HEK293T (cell line): Measurements from ENCODE around the gene FBLN7.
"Not testable (repeated sequence)": the region's sequence is repeated elsewhere in the genome, so short reads cannot be mapped to it uniquely, and the experiment has no call there.

Source experiments
- CTCF ChIA-PET: fragments of 350-600 bp; formaldehyde crosslinking; extraction: SDS; loops from one replicate; lab custom pipeline; 2021; ENCODE audit warnings: antibody characterized with exemption, inconsistent platforms; lab: Yijun Ruan, JAX
- POLR2A ChIA-PET: fragments of 350-600 bp; formaldehyde crosslinking; extraction: SDS; loops from one replicate; lab custom pipeline; 2020; ENCODE audit warnings: antibody characterized with exemption, inconsistent platforms; lab: Yijun Ruan, JAX
- DNase-seq: peaks from one replicate; pipeline ENCODE4 v3.0.0; 2012; ENCODE audit warnings: mixed read lengths; ENCODE audit errors: extremely low spot score
- ARNT ChIP-seq: fragments of 450-650 bp; IDR thresholded peaks from 2 replicates; pipeline ENCODE4 v1.6.1; 2017; ENCODE audit warnings: mild to moderate bottlenecking
- BHLHE40 ChIP-seq: fragments of 450-650 bp; IDR thresholded peaks from 2 replicates; pipeline ENCODE4 v1.6.1; 2016; ENCODE audit warnings: mild to moderate bottlenecking, moderate library complexity, borderline replicate concordance
- CTBP1 ChIP-seq: fragments of 450-650 bp; IDR thresholded peaks from 2 replicates; pipeline ENCODE4 v1.6.1; 2016; ENCODE audit warnings: borderline replicate concordance
- ELF4 ChIP-seq: fragments of 450-650 bp; IDR thresholded peaks from 2 replicates; pipeline ENCODE4 v1.6.1; 2017; ENCODE audit warnings: antibody characterized with exemption
- FOXA1 ChIP-seq: fragments of 450-650 bp; IDR thresholded peaks from 2 replicates; pipeline ENCODE4 v1.6.1; 2016; ENCODE audit warnings: mild to moderate bottlenecking
- FOXK2 ChIP-seq: fragments of 450-650 bp; IDR thresholded peaks from 2 replicates; pipeline ENCODE4 v1.6.1; 2016; ENCODE audit warnings: mild to moderate bottlenecking
- FOXM1 ChIP-seq: fragments of 450-650 bp; IDR thresholded peaks from 2 replicates; pipeline ENCODE4 v1.6.1; 2017; ENCODE audit warnings: mild to moderate bottlenecking, borderline replicate concordance
- HDGF ChIP-seq: fragments of 450-650 bp; IDR thresholded peaks from 2 replicates; pipeline ENCODE4 v1.6.1; 2017; ENCODE audit warnings: antibody characterized with exemption, borderline replicate concordance
- L3MBTL2 ChIP-seq: fragments of 450-650 bp; conservative IDR thresholded peaks from 2 replicates; pipeline ENCODE4 v1.6.1; 2016; ENCODE audit warnings: mild to moderate bottlenecking
- LEF1 ChIP-seq: fragments of 450-650 bp; IDR thresholded peaks from 2 replicates; pipeline ENCODE4 v1.6.1; 2017; ENCODE audit warnings: mild to moderate bottlenecking, borderline replicate concordance
- NFRKB ChIP-seq: fragments of 450-650 bp; IDR thresholded peaks from 2 replicates; pipeline ENCODE4 v1.6.1; 2016; ENCODE audit warnings: mild to moderate bottlenecking, moderate library complexity
- PKNOX1 ChIP-seq: fragments of 450-650 bp; IDR thresholded peaks from 2 replicates; pipeline ENCODE4 v1.6.1; 2016
- SP1 ChIP-seq: fragments of 450-650 bp; IDR thresholded peaks from 2 replicates; pipeline ENCODE4 v1.6.1; 2017
- SUZ12 ChIP-seq: fragments of 450-650 bp; IDR thresholded peaks from 2 replicates; pipeline ENCODE4 v1.6.1; 2016; ENCODE audit warnings: mild to moderate bottlenecking
- TARDBP ChIP-seq: fragments of 450-650 bp; IDR thresholded peaks from 2 replicates; pipeline ENCODE4 v1.6.1; 2016
- ZNF384 ChIP-seq: fragments of 450-650 bp; IDR thresholded peaks from 2 replicates; pipeline ENCODE4 v1.6.1; 2016

Gene FBLN7

DNA sequence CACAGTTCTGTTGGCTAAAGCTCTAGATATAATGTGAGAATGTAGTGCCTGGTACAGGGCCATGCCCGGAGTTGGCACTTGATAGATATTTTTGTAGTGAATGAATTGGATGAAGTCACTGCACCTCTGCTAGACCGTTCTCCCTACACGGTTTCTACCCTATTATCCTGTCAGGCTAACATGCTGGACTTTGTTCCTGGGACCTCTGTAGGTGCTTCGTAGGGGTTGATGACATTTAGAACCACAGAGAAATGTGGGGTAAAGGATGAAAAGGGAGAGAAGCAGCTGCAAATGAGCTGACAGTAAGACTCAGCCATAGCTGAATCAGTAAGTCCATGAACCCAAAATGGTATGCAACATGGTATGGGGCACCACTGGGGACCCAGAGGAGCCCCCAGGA is 4.1 kb upstream of the FBLN7 start:
- CTCF ChIA-PET, result no interaction called here
- no peak for DNase-seq
- TF ChIP-seq LEF1 (no peak), FOXA1 (no peak), FOXM1 (no peak), SP1 (no peak), SUZ12 (no peak), ZNF384 (no peak), HDGF (no peak), NFRKB (no peak), BHLHE40 (no peak), PKNOX1 (no peak), ARNT (no peak)
- POLR2A ChIA-PET, result no interaction called here

DNA sequence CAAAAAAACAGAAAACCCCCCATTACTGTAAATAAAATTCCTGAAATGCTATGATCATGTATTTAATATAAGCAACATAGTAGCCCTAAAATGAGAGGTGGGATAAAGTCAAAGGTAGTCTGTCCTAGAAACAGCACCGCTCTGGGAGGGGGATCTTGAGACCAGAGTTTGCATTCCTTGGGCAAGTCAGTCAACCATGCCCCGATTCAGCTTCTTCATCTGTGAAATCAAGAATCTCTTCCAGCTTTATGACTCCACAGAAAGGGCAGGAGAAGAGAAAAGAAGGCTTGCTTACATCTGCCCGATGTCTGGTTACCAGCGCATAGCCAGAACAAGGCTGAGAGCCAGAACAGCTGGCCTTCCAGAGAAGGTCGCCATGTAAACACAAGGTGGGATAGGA is 2.1 kb upstream of the FBLN7 start:
- no peak for TF ChIP-seq FOXA1
- no peak for TF ChIP-seq TARDBP
- ChIA-PET CTCF (no interaction called here), POLR2A (no interaction called here)
- DNase-seq, result no peak

DNA sequence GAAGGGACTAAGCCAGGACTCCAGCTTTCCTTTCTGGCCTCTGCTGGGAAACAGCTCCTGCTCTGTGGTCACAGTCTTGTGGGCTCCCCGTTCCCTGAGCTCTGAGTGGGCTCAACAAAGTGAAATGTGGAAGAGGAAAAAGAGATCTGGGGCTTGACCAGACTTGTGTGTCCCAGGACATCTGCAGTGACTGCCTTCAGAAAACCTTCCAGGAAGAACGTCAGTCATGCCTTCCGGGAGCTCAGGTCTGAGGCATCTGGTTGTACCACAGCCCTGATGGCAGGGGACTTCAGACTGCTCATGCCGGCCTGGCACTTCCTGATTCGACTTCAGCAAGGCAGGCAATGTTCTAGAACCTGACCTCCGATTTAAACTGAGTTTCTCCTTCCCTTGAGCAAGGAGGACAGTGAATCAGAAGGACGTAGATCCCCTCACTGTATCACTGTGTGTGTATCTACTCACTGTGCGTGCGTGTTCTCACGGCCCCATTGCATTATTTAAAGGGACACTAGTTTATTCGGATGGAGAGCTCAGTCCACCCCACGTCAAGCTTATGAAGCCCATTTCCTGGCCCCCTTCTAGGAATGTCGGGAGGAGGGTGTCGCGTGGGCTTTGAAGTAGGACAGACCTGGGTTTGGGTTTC is 548 bp upstream of the FBLN7 start:
- ChIA-PET CTCF (no interaction called here), POLR2A (interaction anchor here (1.2 to 1.9 kb wide), 3 partner anchors 10 to 117 kb away, joined by 3 to 5 read pairs (median 4); partner anchors contain the start of gene ZC3H8)
- DNase-seq, result no peak

GRCh38 chr2:112139033-112139614 is 939 bp downstream of the FBLN7 start:
- DNase-seq, CTCF ChIA-PET: not testable (repeated sequence)
- POLR2A ChIA-PET, result interaction anchor here (1.9 kb wide), 1 partner anchor 116 kb away, joined by 5 read pairs; the partner anchor contains the start of gene ZC3H8

More for the DNA sequence above, 548 bp upstream of the FBLN7 start:
- TF ChIP-seq LEF1, result no peak
- TF ChIP-seq SP1, result no peak
- no peak for TF ChIP-seq NFRKB
- no peak for TF ChIP-seq PKNOX1
- TF ChIP-seq ELF4, result no peak
- TF ChIP-seq ZNF384, result no peak
- no peak for TF ChIP-seq L3MBTL2
- TF ChIP-seq FOXM1, result no peak
- TF ChIP-seq FOXA1, result no peak
- no peak for TF ChIP-seq BHLHE40
- no peak for TF ChIP-seq ARNT
- TF ChIP-seq SUZ12, result no peak
- no peak for TF ChIP-seq FOXK2
- TF ChIP-seq CTBP1, result no peak
- no peak for TF ChIP-seq TARDBP

GRCh38 chr2:112139661-112140204 is 1.5 kb downstream of the FBLN7 start:
- POLR2A ChIA-PET, DNase-seq, CTCF ChIA-PET: not testable (repeated sequence)

GRCh38 chr2:112140205-112140802 is 2.1 kb downstream of the FBLN7 start:
- TF ChIP-seq SP1 (no peak), ZNF384 (no peak), SUZ12 (no peak), ELF4 (no peak), LEF1 (no peak), FOXK2 (no peak), NFRKB (no peak), CTBP1 (no peak), L3MBTL2 (no peak), FOXA1 (no peak), ARNT (no peak), BHLHE40 (no peak), FOXM1 (no peak), HDGF (no peak)
- ChIA-PET POLR2A (no interaction called here), CTCF (no interaction called here)
- DNase-seq, result no peak

DNA sequence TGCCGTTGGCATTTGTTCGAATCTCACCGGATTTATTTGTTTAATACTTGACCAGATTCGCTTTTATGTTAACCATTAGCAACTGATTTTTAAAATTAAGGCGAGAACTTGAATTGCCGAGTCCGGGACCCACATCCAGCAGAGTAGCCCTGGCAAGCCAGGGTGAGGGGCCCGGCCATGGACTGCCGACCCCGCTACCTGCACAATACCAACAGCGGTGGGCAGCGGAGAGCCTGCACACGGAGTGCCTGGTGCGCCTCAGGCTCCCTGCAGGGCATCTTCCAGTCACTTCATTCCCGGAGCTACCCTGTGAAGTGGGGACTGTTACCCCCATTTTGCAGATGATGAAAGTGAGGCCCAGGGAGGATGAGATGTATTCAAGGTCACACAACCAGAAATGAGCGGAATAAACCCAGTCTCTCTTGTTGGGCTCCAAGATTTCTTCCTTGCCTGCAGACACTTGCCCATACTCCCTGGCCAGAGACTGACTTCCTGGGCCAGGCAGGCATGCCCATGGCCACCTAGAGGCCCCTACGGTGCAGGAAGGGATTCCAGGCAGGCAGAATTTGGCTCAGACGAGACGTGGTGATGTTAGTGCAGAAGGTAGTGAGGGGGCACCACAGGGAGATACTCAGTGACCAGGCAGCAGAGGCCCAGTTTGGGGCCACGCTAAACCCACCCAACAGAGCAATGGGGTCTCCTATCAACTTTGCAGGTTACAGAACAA is 2.9 kb downstream of the FBLN7 start:
- ChIA-PET CTCF (no interaction called here), POLR2A (no interaction called here)
- DNase-seq, result no peak
- TF ChIP-seq FOXM1 (no peak), ARNT (no peak), ELF4 (no peak), CTBP1 (no peak), LEF1 (no peak), SP1 (no peak), NFRKB (no peak), PKNOX1 (no peak), FOXK2 (no peak), L3MBTL2 (no peak)
